NCI-H69 (cell line): Measurements from ENCODE around the gene VIM.

Source experiments
- DNase-seq: peaks from one replicate; lab custom pipeline; 2025; lab: John Stamatoyannopoulos, UW

VIM gene

GRCh38 chr10:17228091-17229015, at the start of gene VIM:
Gene VIM (plus strand): TSS chr10:17228241. CDS start chr10:17229423, 1,182 bp downstream.
- DNase-seq: peak; percentile 8

- DNase-seq: no peak
These were observed 49.0 kb upstream of the VIM start for GRCh38 chr10:17179002-17179401.

DNA sequence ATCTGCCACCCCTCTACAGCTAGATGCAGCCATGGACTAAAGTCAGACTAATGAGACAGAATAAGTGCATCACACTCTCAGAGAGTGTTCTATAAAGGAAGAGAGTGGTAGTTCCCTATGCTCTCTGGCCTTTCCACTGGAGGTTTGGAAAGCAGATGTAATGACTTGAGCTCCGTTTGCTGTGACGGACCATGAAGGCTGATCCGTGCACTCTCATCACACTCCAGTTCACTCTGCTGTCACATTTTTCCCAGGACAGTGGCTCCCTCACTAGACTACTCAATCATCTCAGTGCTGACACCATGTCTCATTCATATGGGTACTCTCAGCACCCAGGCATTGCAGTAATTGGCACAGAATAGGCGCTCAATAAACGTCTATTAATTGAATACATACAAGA, 46.9 kb upstream of the VIM start:
- no peak for DNase-seq

- no peak for DNase-seq
These were observed 46.3 kb upstream of the VIM start for GRCh38 chr10:17181751-17182150.

- DNase-seq: no peak
These were observed 44.9 kb upstream of the VIM start for GRCh38 chr10:17183110-17183509.

DNA sequence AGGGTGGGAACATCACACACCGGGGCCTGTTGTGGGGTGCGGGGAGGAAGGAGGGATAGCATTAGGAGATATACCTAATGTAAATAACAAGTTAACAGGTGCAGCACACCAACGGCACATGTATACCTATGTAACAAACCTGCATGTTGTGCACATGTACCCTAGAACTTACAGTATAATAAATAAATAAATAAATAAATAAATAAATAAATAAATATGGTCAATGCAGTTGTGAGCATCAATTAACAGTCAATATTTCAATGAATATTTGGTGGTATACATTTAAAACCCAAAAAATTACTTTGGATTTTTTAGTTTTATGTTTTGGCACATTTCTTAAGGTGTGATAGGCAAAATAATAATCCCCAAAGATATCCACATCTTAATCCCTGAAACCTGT, 42.2 kb upstream of the VIM start:
- DNase-seq: no peak

DNA sequence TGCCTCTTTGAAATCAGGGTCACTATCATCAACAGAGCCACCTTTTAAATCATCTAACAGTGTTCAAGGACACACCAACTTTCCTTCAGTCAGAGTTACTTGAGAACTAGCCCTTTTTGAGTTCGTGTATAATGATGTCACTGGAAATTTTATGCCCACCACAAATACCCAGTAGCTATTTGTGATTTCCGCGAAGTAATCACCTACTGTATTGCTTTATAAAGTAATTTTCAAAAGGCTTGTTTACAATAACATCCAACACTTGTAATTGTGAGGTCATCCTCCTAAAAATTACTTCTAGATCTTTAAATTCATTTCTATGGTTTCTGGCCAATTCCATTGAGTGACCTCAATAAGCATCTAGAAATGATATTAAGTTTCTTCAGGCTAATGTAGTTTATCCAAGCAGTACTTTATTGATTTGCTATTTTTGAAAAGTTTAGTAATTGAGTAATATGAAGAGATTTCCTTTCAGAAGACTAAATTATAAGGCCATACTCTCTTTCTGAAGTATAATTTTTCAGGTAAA, 39.3 kb upstream of the VIM start:
- no peak for DNase-seq

DNA sequence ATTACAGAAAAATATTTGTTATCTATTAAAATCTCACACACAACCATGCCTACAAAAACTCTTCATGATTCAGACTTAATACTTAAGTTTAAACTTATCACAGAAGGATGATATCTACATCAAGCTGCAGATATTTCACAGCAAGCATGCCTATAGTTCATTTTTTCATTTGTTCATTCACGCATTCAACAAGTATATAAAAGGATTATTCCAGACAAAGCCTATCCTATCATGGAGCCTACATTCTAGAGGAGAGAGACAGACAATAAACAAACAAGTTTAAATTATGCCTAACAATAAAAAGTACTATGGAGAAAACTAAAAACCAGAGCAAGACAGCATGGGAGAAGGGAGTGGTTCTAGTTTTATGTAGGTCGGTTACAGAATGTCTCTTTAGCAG, 37.4 kb upstream of the VIM start:
- DNase-seq: no peak

DNA sequence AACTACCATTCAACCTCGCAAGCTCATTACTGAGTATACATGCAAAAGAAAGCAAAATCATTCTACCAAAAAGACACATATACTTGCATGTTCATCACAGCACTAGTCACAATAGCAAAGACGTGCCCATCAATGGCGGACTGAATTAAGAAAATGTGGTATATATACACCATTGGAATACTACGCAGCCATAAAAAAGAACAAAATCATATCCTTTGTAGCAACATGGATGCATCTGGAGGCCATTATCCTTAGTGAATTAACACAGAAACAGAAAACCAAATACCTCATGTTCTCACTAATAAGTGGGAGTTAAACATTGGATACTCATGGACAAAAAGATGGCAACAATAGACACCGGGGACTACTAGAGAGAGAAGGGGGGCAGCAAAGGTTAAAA, 33.0 kb upstream of the VIM start:
- no peak for DNase-seq

DNA sequence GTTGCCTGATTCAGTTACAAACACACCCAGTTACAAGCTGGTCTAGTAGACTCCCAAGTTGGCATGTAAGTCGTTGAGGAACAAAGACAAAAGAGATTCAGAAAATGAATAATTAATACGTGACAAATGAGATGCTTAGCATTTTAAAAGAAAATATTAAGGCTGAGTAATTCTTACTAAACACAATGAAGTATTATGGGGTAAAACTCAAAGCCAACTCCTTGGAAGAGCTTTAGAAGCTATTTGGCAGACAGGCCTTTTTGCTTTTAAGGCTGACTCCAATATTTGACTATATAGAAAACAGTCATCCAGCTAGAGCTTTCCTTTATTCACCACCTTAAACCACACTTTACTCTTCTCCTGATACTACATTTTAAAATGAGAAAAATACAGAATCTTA, 32.0 kb upstream of the VIM start:
- DNase-seq: no peak

- no peak for DNase-seq
These were observed 31.5 kb upstream of the VIM start for GRCh38 chr10:17196573-17196972.

DNA sequence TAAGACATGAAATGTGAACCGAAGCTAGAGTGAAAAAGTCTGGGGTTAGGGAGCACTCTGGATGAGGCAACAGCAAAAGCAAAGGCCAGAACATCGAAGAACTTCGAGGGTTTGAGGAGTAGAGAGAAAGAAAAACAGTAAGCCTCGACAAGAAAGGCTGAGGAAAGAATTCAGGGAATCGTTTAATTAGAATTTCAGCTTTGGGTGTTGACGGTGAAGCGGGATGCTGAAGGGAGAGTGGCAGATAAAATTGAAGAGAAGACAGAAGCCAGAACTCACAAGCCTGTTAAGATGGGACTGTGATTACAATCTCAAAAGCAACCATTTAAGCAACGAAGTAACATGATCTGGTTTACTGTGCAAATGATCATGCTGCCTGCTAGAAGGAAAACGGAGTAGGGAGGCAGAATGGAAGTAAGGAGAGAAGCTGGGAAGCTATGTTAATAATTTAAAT, 28.7 kb upstream of the VIM start:
- no peak for DNase-seq

- DNase-seq: no peak
These were observed 27.8 kb upstream of the VIM start for GRCh38 chr10:17200001-17200911.

DNA sequence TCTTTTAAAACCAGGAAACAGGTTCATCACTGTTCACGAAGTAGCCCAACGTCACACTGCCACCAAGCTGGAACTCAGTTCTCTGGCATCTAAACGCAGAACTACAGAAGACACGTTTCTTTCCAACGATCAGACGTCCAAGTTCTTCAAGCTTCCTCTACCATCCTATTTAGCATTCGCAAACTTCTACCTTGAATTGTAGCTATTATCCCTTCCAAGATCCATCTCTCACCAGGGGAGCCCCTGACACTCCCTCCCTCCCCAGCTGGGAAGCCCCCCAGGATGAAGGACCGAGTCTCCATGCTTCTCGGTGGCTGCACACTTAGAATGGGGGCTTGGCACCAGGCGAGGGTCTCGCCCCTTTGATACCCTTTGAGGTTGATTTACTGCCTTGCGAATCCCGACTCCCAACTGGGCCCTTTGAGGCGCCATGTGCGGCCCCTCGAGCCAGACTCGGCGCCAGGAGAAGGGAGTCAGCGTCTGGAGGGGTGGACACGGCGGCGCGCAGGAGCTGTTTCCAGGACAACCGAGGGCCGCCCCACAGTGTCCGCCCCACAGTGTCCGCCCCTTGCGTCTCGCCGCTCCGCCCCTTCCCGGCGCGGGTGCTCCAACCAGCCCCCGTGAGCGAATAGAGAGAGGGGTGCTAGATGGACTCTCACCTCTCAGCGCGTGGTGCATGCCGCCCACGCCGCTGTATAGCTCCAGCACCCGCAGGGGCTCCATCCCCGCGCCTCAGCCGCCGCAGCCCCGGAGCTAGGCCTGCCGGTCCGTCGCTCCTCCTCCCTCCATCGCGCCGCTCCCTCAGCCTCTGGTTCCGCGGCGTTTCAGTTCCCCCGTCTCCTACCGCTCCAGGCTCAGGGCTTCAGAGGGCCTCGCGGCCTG, 26.9 kb upstream of the VIM start, which contains the start of gene TRDMT1:
Gene TRDMT1 (minus strand): TSS at position 761 of the 882 bp plus-strand sequence. CDS start 38 bp downstream, at position 723.
- peak; percentile 61 for DNase-seq

DNA sequence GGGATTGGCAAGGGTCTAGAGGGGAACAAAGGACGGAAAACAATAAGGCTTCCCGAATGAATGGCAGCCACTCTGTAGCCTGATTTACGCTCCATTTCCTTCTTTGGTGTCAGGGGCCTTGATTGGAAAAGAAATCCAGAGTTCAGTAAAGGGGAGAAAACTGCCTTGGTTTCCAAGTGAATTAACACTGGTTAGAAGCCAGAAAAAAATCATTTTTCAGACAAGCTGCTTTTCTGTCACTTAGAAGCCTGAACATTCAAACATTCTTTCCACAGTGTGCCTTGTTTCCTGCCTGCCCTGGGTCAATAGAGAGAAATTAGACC, 26.3 kb upstream of the VIM start:
- DNase-seq: no peak

GRCh38 chr10:17202506-17202905, 25.5 kb upstream of the VIM start:
- no peak for DNase-seq

DNA sequence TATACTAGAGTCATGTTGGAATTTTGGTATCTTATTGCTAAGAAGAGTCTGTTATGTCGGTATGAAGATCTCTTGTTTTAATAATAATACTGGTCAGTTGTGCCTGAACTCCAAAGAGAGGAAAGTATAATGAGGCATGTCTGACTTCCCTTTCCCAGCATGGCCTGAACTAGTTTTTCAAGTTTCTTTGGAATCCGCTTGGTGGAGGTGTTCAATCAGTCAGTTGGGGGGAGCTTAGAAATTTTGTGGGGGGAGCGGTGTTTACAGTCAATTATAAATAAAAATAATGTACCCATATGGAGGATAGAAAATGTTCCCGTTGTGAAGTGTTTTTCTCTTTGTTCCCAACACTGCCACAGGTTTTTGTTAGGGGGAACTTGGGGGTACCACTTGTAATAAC, 25.0 kb upstream of the VIM start:
- DNase-seq: no peak

GRCh38 chr10:17203416-17203815, 24.6 kb upstream of the VIM start:
- no peak for DNase-seq

DNA sequence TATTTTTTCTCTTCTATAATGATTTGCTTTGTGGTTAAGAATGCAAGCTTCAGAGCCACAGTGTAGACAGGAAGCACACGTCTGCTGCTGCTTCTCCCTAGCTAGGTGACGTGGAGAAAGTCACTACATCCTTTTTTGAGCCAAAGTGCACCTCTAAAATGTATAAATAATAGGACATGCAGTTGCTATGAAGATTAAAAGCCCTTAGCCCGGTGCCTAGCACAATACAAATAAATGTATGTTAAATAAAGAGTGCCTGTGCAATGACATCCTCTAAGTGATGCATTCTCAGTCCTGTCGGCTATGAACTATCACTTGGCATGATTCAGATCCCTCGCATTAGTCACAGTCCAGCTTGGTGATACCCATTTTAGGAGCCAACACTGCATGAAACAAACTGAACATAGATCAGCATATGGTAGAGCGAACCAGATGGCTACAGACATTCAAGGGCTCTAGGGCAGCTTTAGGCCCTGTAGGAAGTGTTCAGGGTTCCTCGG, 21.8 kb upstream of the VIM start:
- DNase-seq: no peak

- DNase-seq: no peak
These were observed 19.6 kb upstream of the VIM start for GRCh38 chr10:17208476-17208875.

- DNase-seq: no peak
These were observed 18.7 kb upstream of the VIM start for GRCh38 chr10:17209302-17209701.
